CD4-positive, alpha-beta T cell treated with Interleukin-15 for 4 hours (primary cell): ENCODE data around the gene CMTM8.

Experiments used
- DNase-seq: peaks from one replicate; pipeline ENCODE4 v3.0.0-alpha.2; 2020; ENCODE audit warnings: low spot score

CMTM8 gene

DNA sequence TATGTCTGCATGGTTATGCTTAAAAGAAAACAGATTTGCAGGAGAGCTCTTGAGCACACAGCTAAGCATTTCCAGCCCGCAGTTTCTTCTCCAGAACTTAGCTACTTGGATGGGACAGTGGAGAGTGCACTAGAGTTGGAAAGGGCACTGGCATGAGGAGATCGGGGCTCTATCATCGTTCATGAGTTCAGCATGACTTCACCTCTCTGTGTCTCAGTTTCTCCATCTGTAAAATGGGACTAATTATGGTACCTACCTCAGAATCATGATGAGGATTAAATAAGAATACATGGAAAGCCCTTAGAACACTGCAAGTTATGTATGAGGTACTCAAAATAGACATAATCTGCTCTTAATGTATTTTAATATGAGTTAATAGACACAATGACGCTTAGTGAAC is 69.9 kb downstream of the CMTM8 start:
- no peak for DNase-seq

- no peak for DNase-seq
Measured at GRCh38 chr3:32309654-32310242, 71.3 kb downstream of the CMTM8 start.

- no peak for DNase-seq
Measured at GRCh38 chr3:32310336-32310735, 71.9 kb downstream of the CMTM8 start.

GRCh38 chr3:32310918-32311839 is 72.7 kb downstream of the CMTM8 start:
- DNase-seq, result no peak

DNA sequence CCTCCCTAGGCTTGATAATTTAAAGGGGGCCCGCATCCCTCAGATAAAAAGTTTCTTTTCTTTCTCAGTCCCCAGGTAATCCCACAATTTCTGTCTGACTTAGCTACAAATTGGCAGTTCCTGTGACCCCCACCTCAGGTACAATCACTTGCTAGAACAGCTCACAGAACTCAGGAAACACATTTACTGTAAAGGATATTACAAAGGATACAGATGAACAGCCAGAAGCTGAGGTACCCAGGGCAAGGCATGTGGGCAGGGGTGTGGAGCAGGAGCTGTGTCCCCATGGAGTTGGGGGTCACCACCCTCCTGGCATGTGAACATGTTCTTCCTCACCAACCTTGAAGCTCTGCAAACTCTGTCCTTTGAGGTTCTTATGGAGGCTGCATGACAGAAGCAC is 73.8 kb downstream of the CMTM8 start:
- no peak for DNase-seq

DNA sequence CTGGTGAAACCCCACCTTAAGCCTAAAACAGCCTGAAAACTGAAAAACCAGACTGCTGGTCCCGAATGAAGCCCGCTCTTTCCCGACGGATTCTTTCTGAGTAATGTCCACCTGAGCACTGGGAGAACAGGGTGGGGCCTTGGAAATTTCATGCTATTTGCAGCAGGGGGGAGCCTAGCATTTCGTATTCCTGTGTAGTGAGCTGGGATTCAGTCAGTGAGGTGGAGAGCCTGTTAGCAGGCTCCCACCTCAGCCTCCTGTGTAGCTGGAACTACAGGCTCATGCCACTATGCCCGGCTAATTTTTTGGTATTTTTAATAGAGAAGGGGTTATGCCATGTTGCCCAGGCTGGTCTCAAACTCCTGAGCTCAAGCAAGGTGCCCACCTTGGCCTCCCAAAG is 74.7 kb downstream of the CMTM8 start:
- no peak for DNase-seq

GRCh38 chr3:32313723-32314473 is 75.4 kb downstream of the CMTM8 start:
- peak; percentile 58 for DNase-seq

- no peak for DNase-seq
Measured at GRCh38 chr3:32315441-32315840, 77.0 kb downstream of the CMTM8 start.

GRCh38 chr3:32316319-32316718 is 77.8 kb downstream of the CMTM8 start:
- DNase-seq, result no peak

DNA sequence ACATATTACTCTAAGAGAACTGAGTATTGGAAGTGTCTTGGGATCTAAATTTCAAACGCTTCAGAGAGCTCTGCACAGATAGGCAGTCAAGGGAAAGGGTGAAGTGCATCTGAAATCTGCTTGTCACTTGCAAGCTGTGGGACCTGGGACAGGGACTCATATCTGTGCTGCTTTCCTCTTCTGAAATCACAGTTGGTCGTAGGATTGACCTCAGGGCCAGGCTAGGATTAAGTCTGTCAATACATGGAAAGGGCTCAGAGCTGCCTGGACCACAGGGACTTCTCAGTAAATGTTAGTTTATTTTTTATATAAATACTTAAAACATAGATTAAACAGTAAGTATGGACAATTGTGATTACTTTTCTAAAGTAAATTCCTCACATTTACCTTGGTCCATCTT is 78.5 kb downstream of the CMTM8 start:
- no peak for DNase-seq

DNA sequence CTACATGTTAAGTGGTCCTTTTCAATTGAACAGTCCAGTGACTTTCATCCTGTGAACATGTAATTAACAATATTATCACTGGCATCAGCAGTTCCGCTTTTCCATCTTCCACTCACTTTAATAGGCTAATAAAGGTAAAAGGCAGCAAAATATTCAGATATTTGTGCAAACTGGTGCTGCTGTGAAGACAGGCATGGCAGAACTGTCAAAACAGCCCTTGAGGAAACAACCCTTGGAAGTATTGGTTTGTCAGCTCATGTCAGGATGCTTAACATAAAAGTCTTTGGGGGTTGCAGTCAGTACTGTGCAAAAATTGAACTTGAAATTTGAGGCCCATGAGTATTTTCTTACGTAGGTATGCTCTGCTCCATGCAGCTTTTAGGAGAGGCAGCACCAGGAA is 81.1 kb downstream of the CMTM8 start:
- DNase-seq, result no peak

- DNase-seq, result no peak
Measured at GRCh38 chr3:32320080-32320479, 81.6 kb downstream of the CMTM8 start.

- no peak for DNase-seq
Measured at GRCh38 chr3:32321095-32321790, 82.8 kb downstream of the CMTM8 start.

GRCh38 chr3:32322311-32322710 is 83.8 kb downstream of the CMTM8 start:
- no peak for DNase-seq

DNA sequence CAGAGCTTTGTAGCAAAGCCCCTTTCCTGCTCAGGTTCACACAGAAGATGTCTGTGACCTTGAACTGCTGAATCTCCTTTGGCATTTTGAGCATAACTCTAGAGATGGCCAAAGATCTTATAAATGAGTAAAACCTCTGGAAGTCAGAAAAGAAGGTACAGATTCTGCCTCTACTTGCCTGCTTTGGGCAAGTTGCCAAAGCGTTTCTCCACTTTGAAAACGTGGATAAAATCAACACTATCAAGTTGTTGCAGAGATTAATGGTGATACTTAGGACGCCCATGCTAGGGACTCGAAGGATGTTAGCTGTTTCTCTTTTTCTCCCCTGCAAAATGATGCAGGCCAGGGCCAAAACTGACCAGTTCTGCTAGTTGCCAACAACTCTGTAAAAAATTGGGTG is 85.1 kb downstream of the CMTM8 start:
- DNase-seq, result no peak

DNA sequence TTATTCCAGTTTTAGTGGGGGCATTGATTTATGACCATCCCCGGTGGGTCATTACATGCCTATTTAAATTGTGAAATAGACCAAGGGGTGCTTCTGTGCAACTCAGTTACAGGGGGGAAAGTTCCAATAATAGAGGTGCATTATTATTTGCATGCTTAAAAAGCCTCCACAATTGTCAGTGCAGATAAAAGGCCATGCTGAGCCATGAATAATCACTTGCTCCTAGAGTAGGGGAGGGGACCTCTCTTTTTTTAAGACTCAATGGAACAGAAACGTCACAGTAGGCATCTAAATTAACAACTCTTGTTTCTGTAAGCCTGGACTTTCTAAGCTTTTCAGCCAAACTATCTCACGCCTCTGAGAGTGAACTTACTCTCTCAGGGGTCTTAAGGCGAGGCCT is 86.7 kb downstream of the CMTM8 start:
- no peak for DNase-seq

- no peak for DNase-seq
Measured at GRCh38 chr3:32325927-32326326, 87.4 kb downstream of the CMTM8 start.

DNA sequence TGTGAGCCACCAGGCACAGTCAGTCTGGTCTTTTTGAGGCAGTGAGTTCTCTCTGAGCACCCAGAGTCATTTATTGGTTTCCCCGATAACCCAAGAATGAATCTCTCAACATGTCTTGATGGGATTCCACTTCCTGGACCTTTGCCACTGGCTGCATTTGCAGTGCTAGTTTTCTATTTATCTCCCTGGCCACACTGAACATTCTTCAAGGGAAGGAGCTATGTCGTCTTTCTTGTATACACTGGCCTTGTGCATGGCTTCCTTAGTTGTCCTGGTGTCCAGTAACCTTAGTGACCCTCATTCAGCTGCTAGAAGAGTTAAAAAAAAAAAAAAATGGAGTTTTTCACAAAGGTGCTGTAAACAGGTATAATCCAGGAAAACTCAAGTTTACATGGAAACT is 88.3 kb downstream of the CMTM8 start:
- no peak for DNase-seq

- peak; percentile 64 for DNase-seq
Measured at GRCh38 chr3:32334675-32335074, 96.2 kb downstream of the CMTM8 start.

DNA sequence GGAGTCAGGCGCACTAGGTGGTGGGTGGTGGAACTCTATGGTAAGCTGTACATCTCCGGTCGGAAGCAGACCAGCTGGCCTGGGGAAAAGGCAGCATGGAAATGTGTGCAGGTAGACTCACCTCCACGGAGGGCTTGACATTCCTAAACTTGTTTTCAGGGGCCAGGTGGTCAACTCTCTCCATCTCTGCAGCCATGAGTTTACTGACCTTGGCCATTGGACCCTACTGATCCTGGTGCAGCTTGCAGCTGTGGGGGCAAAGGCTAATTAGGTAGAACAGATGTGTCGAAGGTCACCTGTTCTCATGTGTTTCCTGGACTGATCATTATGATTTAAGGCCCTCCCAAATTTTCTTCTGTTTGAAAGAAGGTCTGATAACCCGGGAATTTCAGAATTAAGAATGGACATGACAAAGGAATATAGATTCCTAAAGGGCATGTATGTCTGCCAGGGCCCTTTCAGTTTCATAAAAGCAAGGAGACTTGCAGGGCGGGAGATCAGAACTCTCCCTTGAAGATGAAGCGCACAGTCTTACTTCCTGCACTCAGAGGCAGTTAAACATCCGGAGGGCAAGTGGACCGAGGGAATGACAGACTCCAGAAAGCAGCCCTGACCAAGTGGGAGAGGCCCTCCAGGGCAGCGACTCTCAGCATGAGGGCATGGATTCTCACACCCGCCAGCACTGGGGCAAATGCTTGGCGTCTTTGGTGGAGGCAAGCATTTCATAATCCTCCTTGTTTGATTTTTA is 97.1 kb downstream of the CMTM8 start:
- no peak for DNase-seq

GRCh38 chr3:32336113-32336498 is 97.6 kb downstream of the CMTM8 start:
- DNase-seq, result no peak

GRCh38 chr3:32337505-32337904 is 99.0 kb downstream of the CMTM8 start:
- DNase-seq, result no peak
